ENCODE data around the gene RAD51AP2.

Gene RAD51AP2

DNA sequence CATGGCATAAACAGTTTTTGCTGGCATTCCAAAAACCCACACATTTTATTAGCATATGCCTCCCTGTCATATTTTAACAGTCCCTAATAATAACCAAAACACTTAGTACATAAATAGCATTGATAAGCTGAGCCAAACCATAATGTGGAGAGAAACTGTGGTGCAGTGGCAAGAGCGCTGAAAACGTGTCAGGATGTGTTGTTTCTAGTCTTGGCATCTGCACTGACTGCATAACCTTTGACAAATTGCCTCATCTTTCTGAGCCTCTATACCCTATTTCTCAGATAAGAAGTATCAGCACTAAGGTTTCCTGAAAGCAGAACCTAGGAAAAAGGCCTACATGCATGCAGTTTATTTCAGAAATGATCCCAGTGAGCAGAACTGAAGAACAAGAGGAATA, 41.4 kb downstream of the RAD51AP2 start:
- no peak overlapping the region for H4K8ac ChIP-seq (ENCODE audit: low read depth, low read length)
- H2AFZ ChIP-seq (ENCODE audit: insufficient read depth, low read length, poor library complexity) = no peak overlapping the region
- H3K9me3 ChIP-seq (ENCODE audit: insufficient read depth, low read depth, low read length) = no peaks in the 10 kb centered on the region
- no peak overlapping the region for H3K4ac ChIP-seq (ENCODE audit: low read depth, low read length)
- H3K4me2 ChIP-seq (ENCODE audit: low read length) = no peak overlapping the region
- H3K4me1 ChIP-seq (ENCODE audit: control insufficient read depth in 1 of 2, insufficient read depth in 2 of 2, low read length in 2 of 2) = no peaks in the 10 kb centered on the region
- H3K18ac ChIP-seq (ENCODE audit: low read length) = no peak overlapping the region
- DNase-seq = no peak
- H2BK5ac ChIP-seq (ENCODE audit: low read depth, low read length, poor library complexity) = no peak overlapping the region
- no peak overlapping the region for H3K4me3 ChIP-seq (ENCODE audit: low read depth, low read length)
- no CpG with 5 or more reads among the region's 2 CpGs for WGBS (ENCODE audit: extremely low coverage, insufficient coverage, insufficient read length)
- H3K79me2 ChIP-seq (ENCODE audit: control insufficient read depth, insufficient read depth, low read length, poor library complexity) = no peaks in the 10 kb centered on the region
- H3K9ac ChIP-seq (ENCODE audit: low read length) = no peak overlapping the region
- H3K14ac ChIP-seq (ENCODE audit: low read length) = no peak overlapping the region
- H2BK120ac ChIP-seq (ENCODE audit: insufficient read depth, low read length, poor library complexity) = no peak overlapping the region
- H3K27me3 ChIP-seq (ENCODE audit: insufficient read depth, low read length) = no peaks in the 10 kb centered on the region
- no peak overlapping the region for H3K23ac ChIP-seq (ENCODE audit: low read length)
- no peak overlapping the region for H3K27ac ChIP-seq (ENCODE audit: low read depth, low read length)
- H3K36me3 ChIP-seq (ENCODE audit: control insufficient read depth in 1 of 2, insufficient read depth in 2 of 2, low read length in 2 of 2) = no peaks in the 10 kb centered on the region
- no peak overlapping the region for H4K91ac ChIP-seq (ENCODE audit: low read depth, low read length)
- no peaks in the 10 kb centered on the region for H3K79me1 ChIP-seq (ENCODE audit: low read length)
- H2BK12ac ChIP-seq (ENCODE audit: low read length) = no peak overlapping the region
- H2AK5ac ChIP-seq (ENCODE audit: low read length) = no peak overlapping the region
- no peak overlapping the region for H4K12ac ChIP-seq (ENCODE audit: low read depth, low read length)

DNA sequence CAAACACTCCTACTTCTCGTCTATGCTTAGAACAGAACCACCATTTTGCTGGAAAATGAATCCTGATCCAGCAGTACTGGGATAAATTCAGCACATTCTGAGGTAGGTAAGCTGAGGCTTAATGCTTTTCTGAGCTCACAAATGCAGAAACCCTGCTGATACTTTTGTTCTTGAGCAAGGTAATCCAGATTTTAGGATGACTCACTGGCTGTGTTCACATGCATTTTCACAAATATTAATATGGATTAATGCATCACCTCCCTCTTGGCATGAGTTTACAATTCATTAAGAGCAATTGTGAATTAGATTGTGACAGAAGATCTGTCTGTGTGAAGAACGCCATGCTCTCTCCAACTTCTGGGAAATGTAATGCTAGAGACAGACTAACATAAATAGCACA, 42.2 kb downstream of the RAD51AP2 start:
- Histone ChIP-seq H3K79me2 (ENCODE audit: control insufficient read depth, insufficient read depth, low read length, poor library complexity) (no peaks in the 10 kb centered on the region), H3K14ac (ENCODE audit: low read length) (no peak overlapping the region), H3K79me1 (ENCODE audit: low read length) (no peaks in the 10 kb centered on the region), H2BK5ac (ENCODE audit: low read depth, low read length, poor library complexity) (no peak overlapping the region), H3K23ac (ENCODE audit: low read length) (no peak overlapping the region), H3K4me2 (ENCODE audit: low read length) (no peak overlapping the region), H2AK5ac (ENCODE audit: low read length) (no peak overlapping the region), H3K4me3 (ENCODE audit: low read depth, low read length) (no peak overlapping the region), H3K27ac (ENCODE audit: low read depth, low read length) (no peak overlapping the region), H4K12ac (ENCODE audit: low read depth, low read length) (no peak overlapping the region), H3K9me3 (ENCODE audit: insufficient read depth, low read depth, low read length) (no peaks in the 10 kb centered on the region), H3K36me3 (ENCODE audit: control insufficient read depth in 1 of 2, insufficient read depth in 2 of 2, low read length in 2 of 2) (no peaks in the 10 kb centered on the region), H2BK120ac (ENCODE audit: insufficient read depth, low read length, poor library complexity) (no peak overlapping the region), H3K18ac (ENCODE audit: low read length) (no peak overlapping the region), H3K9ac (ENCODE audit: low read length) (no peak overlapping the region), H3K4ac (ENCODE audit: low read depth, low read length) (no peak overlapping the region), H2AFZ (ENCODE audit: insufficient read depth, low read length, poor library complexity) (no peak overlapping the region), H3K4me1 (ENCODE audit: control insufficient read depth in 1 of 2, insufficient read depth in 2 of 2, low read length in 2 of 2) (no peaks in the 10 kb centered on the region), H2BK12ac (ENCODE audit: low read length) (no peak overlapping the region), H4K8ac (ENCODE audit: low read depth, low read length) (no peak overlapping the region), H4K91ac (ENCODE audit: low read depth, low read length) (no peak overlapping the region), H3K27me3 (ENCODE audit: insufficient read depth, low read length) (no peaks in the 10 kb centered on the region)
- DNase-seq = no peak
- no CpG with 5 or more reads among the region's 2 CpGs for WGBS (ENCODE audit: extremely low coverage, insufficient coverage, insufficient read length)

DNA sequence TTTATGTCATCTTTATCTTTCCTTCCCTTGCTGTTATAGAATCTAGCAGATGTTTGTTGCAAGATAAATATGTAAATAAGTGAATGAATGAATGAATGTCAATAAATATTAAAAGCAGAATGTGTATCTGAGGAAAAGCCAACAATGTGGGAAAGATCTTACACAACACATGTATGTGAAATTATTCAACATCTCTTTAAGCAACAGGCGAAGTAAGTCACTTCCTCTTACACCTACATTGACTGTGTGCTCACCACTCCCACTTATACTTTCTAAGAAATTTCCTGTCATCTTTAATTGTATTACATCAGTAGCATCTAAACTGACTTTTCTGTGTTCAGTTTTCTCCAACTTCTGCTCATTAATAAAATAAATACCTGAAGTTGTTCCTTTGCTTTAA, 43.0 kb downstream of the RAD51AP2 start:
- Histone ChIP-seq H3K36me3 (ENCODE audit: control insufficient read depth in 1 of 2, insufficient read depth in 2 of 2, low read length in 2 of 2) (no peaks in the 10 kb centered on the region), H2BK120ac (ENCODE audit: insufficient read depth, low read length, poor library complexity) (no peak overlapping the region), H2BK12ac (ENCODE audit: low read length) (no peak overlapping the region), H3K23ac (ENCODE audit: low read length) (no peak overlapping the region), H3K79me2 (ENCODE audit: control insufficient read depth, insufficient read depth, low read length, poor library complexity) (no peaks in the 10 kb centered on the region), H4K12ac (ENCODE audit: low read depth, low read length) (no peak overlapping the region), H4K8ac (ENCODE audit: low read depth, low read length) (no peak overlapping the region), H3K9ac (ENCODE audit: low read length) (no peak overlapping the region), H3K27me3 (ENCODE audit: insufficient read depth, low read length) (no peaks in the 10 kb centered on the region), H2AFZ (ENCODE audit: insufficient read depth, low read length, poor library complexity) (no peak overlapping the region), H3K4me2 (ENCODE audit: low read length) (no peak overlapping the region), H3K9me3 (ENCODE audit: insufficient read depth, low read depth, low read length) (no peaks in the 10 kb centered on the region), H3K4ac (ENCODE audit: low read depth, low read length) (no peak overlapping the region), H4K91ac (ENCODE audit: low read depth, low read length) (no peak overlapping the region), H2AK5ac (ENCODE audit: low read length) (no peak overlapping the region), H2BK5ac (ENCODE audit: low read depth, low read length, poor library complexity) (no peak overlapping the region), H3K18ac (ENCODE audit: low read length) (no peak overlapping the region), H3K27ac (ENCODE audit: low read depth, low read length) (no peak overlapping the region), H3K4me3 (ENCODE audit: low read depth, low read length) (no peak overlapping the region), H3K79me1 (ENCODE audit: low read length) (no peaks in the 10 kb centered on the region), H3K4me1 (ENCODE audit: control insufficient read depth in 1 of 2, insufficient read depth in 2 of 2, low read length in 2 of 2) (no peaks in the 10 kb centered on the region), H3K14ac (ENCODE audit: low read length) (no peak overlapping the region)
- no peak for DNase-seq
- no CpG with 5 or more reads among the region's 1 CpG for WGBS (ENCODE audit: extremely low coverage, insufficient coverage, insufficient read length)

DNA sequence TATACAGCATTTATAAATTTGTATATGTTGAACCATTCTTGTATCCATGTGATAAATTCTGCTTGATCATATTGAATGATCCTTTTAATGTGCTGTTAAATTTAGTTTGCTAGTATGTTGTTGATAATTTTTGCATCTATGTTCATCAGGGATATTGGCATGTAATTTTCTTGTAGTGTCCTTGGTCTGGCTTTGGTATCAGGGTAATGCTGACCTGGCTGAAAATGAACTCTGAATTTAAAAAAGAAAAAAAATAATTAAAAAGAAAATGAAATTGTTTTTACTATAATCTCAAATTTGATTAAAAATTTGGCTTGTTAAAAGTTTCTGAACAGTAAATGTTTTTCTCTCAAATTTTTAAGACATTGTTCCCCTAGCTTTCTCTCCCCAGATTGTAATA, 46.3 kb downstream of the RAD51AP2 start:
- Histone ChIP-seq H3K4me3 (ENCODE audit: low read depth, low read length) (no peak overlapping the region), H2BK120ac (ENCODE audit: insufficient read depth, low read length, poor library complexity) (no peak overlapping the region), H4K8ac (ENCODE audit: low read depth, low read length) (no peak overlapping the region), H3K79me2 (ENCODE audit: control insufficient read depth, insufficient read depth, low read length, poor library complexity) (no peaks in the 10 kb centered on the region), H4K91ac (ENCODE audit: low read depth, low read length) (no peak overlapping the region), H3K27me3 (ENCODE audit: insufficient read depth, low read length) (no peaks in the 10 kb centered on the region), H3K79me1 (ENCODE audit: low read length) (no peaks in the 10 kb centered on the region), H3K27ac (ENCODE audit: low read depth, low read length) (no peak overlapping the region), H4K12ac (ENCODE audit: low read depth, low read length) (no peak overlapping the region), H3K23ac (ENCODE audit: low read length) (no peak overlapping the region), H3K4me1 (ENCODE audit: control insufficient read depth in 1 of 2, insufficient read depth in 2 of 2, low read length in 2 of 2) (no peaks in the 10 kb centered on the region), H2BK5ac (ENCODE audit: low read depth, low read length, poor library complexity) (no peak overlapping the region), H3K9me3 (ENCODE audit: insufficient read depth, low read depth, low read length) (no peaks in the 10 kb centered on the region), H3K4ac (ENCODE audit: low read depth, low read length) (no peak overlapping the region), H3K18ac (ENCODE audit: low read length) (no peak overlapping the region), H2BK12ac (ENCODE audit: low read length) (no peak overlapping the region), H2AK5ac (ENCODE audit: low read length) (no peak overlapping the region), H3K36me3 (ENCODE audit: control insufficient read depth in 1 of 2, insufficient read depth in 2 of 2, low read length in 2 of 2) (no peaks in the 10 kb centered on the region), H3K14ac (ENCODE audit: low read length) (no peak overlapping the region), H3K4me2 (ENCODE audit: low read length) (no peak overlapping the region), H3K9ac (ENCODE audit: low read length) (no peak overlapping the region), H2AFZ (ENCODE audit: insufficient read depth, low read length, poor library complexity) (no peak overlapping the region)
- DNase-seq = no peak

Data from trophoblast cell (in vitro differentiated cells and primary cell).